Left renal cortex interstitium (tissue), 4 donors: ENCODE results near the gene TGFB1I1. TPM values are rescaled to one million over a fixed set of nuclear protein-coding genes. Genes with fewer than 3 reads are reported as not detected.
"Not testable (repeated sequence)": the region's sequence is repeated elsewhere in the genome, so short reads cannot be mapped to it uniquely, and the experiment has no call there.

Source experiments
- DNase-seq, 4 donors: peaks; one replicate each; pipeline ENCODE4 v3.0.0-alpha.2; 2013; ENCODE audit warnings: low read depth in 4 of 4, low spot score in 2 of 4, missing footprints in 1 of 4
- polyA plus RNA-seq, 4 donors: library from polyadenylated mRNA; unstranded; fragments of 120-200 nt; gene quantifications; one replicate each; pipeline ENCODE4 v1.2.1, GENCODE V29; 2013; ENCODE audit not compliant: insufficient read length in 4 of 4

The TGFB1I1 gene
- polyA plus RNA-seq, 4 donors, result 36.1 to 57.8 (median 49.3) TPM

DNA sequence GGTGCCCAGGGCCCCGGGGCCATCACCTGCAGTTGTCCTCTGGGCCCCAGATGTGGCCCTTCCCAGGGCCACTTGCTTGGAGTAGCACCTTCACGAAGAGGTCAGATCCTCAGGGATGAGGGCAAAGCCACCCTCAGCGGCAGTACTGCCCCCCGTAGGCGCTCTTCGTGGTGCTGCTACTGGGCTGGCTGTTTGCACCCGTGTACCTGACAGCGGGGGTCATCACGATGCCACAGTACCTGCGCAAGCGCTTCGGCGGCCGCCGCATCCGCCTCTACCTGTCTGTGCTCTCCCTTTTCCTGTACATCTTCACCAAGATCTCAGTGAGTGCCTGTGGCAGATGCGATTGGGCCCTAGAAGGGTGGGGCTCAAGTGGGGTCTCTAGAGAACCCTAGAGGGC is 13.6 kb downstream of the TGFB1I1 start:
- no peak for DNase-seq

DNA sequence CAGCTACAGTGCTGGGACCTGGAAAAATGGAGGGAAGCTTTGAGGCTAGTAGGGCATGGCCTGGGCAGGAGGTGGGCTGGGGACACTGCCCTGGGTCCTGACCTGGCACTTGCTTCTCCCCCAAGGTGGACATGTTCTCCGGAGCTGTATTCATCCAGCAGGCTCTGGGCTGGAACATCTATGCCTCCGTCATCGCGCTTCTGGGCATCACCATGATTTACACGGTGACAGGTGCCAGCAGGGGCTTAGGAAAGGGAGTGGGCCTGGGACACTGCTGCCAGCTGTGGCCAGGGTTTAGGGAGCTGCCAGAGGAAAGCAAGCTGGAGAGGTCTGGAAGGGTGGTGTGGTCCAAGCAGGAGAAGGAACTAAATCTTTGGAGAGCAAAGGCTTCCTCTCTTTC is 14.1 kb downstream of the TGFB1I1 start:
- no peak for DNase-seq

- no peak for DNase-seq
Observed at GRCh38 chr16:31487071-31487719, 15.2 kb downstream of the TGFB1I1 start.

DNA sequence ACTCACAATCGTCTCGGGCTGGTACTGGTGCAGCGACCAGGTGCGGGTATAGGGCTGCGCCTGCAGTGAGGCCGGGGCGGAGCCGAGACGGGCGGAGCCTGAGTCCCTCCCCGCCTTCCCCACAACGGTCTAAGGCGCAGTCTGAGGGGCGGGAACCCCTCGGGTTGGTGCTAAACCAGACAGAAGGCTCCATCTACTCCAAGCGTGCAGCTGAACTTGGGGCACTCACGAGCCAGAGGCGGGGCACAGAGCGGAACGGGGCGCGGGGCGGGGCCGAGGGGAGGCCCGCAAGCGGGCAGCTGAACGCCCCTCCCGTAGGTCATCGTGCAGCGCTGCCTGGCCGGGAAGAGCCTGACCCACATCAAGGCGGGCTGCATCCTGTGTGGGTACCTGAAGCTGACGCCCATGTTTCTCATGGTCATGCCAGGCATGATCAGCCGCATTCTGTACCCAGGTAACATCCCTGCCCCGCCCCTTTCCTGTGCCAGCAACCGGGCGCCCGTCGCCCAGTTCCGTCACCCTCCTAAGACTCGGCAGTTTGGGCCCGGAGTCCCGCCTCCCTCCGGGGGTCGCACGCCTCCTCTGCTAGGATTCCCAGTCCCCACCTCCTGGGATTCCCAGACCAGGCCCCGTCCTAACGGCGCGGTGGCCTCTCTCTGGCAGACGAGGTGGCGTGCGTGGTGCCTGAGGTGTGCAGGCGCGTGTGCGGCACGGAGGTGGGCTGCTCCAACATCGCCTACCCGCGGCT is 15.9 kb downstream of the TGFB1I1 start:
- peak in 1 of 4 donors; percentile 55 for DNase-seq

- DNase-seq, result no peak
Observed at GRCh38 chr16:31488468-31489297, 16.7 kb downstream of the TGFB1I1 start.

DNA sequence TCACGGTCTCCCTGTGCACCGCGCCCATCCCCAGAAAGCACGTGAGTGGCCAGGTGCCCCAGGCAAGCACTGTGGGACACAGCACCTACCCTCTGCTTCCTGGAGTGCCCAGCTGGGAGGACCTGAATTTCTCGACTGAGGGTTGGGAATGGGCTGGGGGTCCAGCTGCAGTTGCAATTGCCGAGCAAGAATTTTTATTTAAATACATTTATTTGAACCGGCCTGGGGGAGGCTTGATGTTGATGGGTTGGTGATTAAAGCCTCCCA is 17.3 kb downstream of the TGFB1I1 start:
- DNase-seq, result no peak

DNA sequence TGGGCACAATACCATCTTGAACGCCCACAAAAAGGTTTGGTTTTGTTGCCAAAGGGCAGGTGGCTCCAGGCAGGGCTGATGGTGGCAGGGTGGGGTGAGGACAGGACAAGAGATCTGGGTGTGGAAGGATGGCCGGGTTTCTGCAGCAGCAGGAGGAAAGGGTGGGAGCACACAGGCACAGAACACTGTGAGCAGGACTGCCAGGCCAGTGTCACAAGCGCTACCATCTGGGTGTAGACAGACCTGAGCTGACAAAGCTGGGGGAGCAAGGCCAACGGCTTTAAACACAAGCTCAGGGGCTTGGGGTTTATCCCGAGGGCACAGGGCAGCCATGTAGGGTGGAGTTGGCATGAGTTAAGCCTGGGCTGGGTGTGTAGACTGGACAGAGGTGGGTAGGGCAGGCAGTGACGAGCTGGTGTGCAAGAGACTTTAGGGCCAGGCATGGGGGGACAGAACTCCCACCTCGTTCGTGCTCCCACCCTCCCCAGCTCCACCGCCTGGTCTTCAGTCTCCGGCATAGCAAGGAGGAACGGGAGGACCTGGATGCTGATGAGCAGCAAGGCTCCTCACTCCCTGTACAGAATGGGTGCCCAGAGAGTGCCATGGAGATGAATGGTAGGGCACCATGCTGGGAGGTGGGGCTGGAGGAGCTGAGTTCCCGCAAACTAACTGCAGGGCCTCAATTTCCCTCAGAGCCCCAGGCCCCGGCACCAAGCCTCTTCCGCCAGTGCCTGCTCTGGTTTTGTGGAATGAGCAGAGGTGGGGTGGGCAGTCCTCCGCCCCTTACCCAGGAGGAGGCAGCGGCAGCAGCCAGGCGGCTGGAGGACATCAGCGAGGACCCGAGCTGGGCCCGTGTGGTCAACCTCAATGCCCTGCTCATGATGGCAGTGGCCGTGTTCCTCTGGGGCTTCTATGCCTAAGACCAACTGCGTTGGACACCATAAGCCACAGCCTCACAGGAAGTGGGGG is 17.9 kb downstream of the TGFB1I1 start:
- DNase-seq, result no peak

DNA sequence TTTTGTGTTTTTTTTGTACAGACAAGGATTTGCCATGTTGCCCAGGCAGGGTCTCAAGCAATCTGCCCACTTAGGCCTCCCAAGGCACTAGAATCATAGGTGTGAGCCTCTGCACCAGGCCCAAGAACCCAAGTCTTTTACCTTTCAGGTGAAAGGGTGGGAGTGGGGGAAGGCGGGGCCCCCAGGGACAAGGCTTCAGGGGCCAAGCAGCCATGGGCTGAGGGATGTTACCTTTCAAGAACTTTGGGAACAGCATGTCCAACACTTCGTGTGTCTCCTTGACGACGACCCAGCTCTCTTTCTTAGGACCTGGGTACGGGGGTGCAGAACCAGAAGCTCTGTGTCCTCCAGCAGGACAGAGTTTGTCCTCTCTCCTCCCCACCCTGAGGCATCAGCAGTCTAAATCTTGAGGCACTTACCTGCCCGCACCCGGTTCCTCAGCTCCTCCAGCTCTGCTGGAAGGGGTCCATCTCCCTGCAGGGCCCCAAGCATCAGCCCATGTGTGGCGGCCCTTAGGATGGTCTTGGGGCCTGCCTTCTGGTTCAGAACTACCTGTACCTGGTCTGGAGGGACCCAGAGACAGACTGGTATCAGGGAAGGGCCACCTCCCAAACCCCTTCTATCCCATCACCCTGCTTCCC is 19.9 kb downstream of the TGFB1I1 start:
- DNase-seq, result no peak

DNA sequence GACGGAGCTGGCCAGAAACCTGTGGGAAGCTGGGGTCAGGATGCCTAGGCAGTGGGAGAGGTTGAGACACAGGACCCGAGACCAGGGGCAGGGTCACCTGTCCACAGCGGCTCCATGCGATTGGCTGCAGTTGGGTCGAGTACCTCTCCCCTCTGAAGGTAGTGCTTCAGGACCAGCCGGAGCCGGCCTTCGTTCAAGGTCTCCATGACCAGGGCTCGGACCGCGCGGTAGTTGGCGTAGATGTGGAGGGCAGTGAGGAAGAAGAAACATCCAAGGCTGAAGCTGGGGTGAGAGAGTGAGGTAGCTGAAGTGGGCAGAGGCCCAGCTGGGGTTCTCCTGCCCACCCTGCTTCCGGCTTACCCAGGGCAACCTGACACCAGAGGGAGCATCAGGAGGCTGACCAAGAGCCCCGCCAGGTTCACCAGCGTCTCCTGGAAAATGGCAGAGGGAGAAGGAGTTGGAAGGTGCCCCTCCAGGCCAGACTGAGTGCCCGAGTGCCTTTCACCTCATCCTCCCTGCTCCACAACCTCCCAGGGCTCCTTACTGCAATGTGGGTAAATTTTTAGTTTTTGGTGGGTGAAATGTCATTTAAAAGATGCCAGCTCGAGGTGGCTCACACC is 21.7 kb downstream of the TGFB1I1 start:
- DNase-seq, result no peak

DNA sequence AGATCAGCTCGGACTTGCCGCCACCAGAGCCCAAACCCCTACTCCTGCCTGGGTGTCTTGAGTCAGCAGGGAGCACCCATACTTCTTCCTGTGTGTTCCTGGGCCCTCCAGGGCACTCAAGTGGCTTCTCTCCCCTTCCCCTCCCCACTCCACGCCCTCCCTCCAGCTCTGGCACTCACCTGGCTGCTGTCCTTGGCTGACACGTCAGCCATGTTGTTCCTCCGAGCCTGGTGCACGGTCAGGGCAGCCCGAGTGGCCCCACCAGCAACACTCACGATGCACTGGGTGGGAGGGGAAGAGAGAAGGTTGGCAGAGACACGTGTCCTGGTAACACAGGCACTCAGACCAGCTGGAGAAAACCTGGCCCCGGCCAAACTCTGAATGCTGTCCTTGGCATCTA is 24.7 kb downstream of the TGFB1I1 start:
- DNase-seq, result no peak

GRCh38 chr16:31498493-31498892 is 26.5 kb downstream of the TGFB1I1 start:
- DNase-seq, result no peak

DNA sequence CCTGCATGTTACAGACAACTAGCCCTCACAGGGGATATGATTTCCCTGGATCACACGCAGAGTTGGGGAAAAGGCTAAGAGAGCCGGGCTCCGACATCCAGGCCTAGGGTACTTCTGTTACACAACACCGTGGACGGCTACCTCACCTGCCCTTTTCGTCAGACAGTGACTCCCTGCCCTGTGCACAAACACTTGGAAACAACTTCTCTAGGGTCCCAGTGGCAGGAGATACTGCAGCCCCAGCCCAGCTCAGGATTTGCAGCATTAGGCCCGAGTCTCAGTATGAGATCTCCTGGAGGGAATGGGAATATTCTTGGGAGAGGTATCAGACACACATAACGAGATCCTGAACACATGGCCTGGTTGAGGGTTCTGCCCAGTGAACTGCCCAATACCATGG is 28.0 kb downstream of the TGFB1I1 start:
- no peak for DNase-seq

DNA sequence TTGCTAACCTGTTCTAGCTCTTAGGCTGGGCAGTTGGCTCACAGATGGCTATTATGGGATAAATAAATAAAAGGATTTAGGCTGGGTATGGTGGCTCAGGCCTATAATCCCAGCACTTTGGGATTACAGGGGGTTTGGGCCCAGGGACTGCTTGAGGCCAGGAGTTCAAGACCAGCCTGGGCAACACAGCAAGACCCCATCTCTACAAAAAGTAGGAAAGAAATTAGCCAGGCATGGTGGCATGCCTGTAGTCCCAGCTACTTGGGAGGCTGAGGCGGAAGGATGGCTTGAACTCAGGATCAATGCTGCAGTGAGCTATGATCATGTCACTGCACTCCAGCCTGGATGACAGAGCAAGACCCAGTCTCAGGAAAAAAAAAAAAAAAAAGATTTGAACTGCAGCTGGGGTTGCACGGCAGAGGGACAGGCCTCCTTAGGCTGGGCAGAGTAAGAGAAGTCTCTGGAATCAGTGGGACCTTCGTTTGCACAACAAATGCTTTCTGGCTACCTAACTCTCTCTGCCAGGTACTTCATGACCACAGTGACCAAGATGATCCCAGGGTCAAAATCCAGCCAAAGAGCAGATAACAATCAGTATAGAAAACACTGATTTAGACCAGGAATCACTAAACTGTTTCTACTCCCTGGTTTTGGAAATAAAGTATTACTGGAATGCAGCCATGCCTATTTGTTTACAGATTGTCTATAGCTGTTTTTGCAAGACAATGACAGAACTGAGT is 29.4 kb downstream of the TGFB1I1 start:
- no peak for DNase-seq

DNA sequence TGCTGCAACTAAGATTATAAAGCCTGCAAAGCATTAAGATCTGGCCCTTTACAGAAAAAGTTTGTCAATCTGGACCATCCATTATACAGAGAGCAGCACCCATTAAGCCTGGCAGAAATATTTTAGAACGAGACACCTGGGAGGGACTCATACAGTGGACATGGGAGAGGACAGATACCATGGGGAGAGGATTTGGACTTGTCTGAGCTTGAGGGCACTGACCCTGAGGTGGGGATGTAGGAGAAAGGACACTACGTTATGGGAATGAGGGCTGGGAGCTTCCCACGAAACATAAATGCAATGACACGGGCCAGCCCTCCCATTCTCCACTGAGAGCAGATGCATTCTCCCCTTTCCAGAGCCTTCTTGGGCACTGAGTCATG is 30.0 kb downstream of the TGFB1I1 start:
- no peak for DNase-seq

- DNase-seq, result no peak
Observed at GRCh38 chr16:31502981-31503380, 31.0 kb downstream of the TGFB1I1 start.

DNA sequence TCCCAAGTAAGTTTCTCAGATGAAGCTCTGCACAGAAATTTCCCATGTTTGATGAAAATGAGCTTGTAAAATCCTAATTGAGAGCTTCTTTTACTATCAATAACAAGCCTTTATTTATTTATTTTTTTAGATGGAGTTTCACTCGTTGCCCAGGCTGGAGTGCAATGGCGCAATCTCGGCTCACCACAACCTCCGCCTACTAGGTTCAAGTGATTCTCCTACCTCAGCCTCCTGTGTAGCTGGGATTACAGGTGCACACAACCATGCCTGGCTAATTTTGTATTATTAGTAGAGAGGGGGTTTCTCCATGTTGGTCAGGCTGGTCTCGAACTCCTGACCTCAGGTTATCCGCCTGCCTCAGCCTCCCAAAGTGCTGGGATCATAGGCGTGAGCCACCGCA is 31.6 kb downstream of the TGFB1I1 start:
- not testable (repeated sequence) for DNase-seq

GRCh38 chr16:31504159-31504558 is 32.2 kb downstream of the TGFB1I1 start:
- DNase-seq, result no peak

GRCh38 chr16:31505483-31505882 is 33.5 kb downstream of the TGFB1I1 start:
- DNase-seq, result no peak

DNA sequence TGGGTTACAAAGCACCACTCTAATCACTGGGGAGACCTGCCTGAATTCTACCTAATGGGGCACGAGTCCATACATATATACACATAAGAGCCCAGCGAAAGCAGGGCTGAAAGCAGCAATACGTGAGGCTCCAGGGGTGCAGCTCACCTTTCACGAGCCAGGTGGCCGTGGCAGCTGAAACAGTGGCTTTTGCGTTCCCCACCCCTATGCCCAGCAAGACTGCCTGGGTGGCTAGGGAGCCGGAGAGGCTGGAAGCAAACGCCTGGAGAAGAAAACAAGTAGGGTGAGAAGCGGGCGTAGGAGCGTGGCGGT is 35.6 kb downstream of the TGFB1I1 start:
- DNase-seq, result no peak
